Neural progenitor cell (in vitro differentiated cells): ENCODE results near the gene DCC. TPM values are rescaled to one million over a fixed set of nuclear protein-coding genes. Genes with fewer than 3 reads are reported as not detected.

ENCODE experiments used
- DNase-seq: peaks from one replicate; pipeline ENCODE4 v3.0.0-alpha.2; 2016; ENCODE audit warnings: low spot score
- H2AFZ ChIP-seq: fragments of 200-600 bp; sonication (generic); replicated peaks from 2 replicates; pipeline ENCODE4 v1.6.1; 2016; ENCODE audit warnings: antibody characterized with exemption
- H3F3A ChIP-seq: fragments of 200-600 bp; sonication (generic); 2 replicates; pipeline ENCODE4 v1.6.1; 2016; ENCODE audit warnings: antibody characterized with exemption, low read depth
- H3K27ac ChIP-seq: fragments of 200-600 bp; sonication (generic); 2 replicates; pipeline ENCODE4 v1.5.1; 2016; ENCODE audit warnings: mild to moderate bottlenecking
- H3K27me3 ChIP-seq: fragments of 200-600 bp; sonication (generic); 2 replicates; pipeline ENCODE4 v1.6.1; 2016; ENCODE audit warnings: mild to moderate bottlenecking, moderate library complexity
- H3K36me3 ChIP-seq: fragments of 200-600 bp; sonication (generic); 2 replicates; pipeline ENCODE4 v1.5.1; 2016
- H3K4me1 ChIP-seq: fragments of 200-600 bp; sonication (generic); 2 replicates; pipeline ENCODE4 v1.6.1; 2016; ENCODE audit warnings: mixed run types
- H3K4me2 ChIP-seq: fragments of 200-600 bp; sonication (generic); 2 replicates; pipeline ENCODE4 v1.6.1; 2016
- H3K4me3 ChIP-seq: fragments of 200-600 bp; sonication (generic); 2 replicates; pipeline ENCODE4 v1.5.1; 2016
- H3K79me2 ChIP-seq: fragments of 200-600 bp; sonication (generic); 2 replicates; pipeline ENCODE4 v1.6.1; 2016; ENCODE audit warnings: low read depth
- H3K9ac ChIP-seq: fragments of 200-600 bp; sonication (generic); 2 replicates; pipeline ENCODE4 v1.6.1; 2016
- H3K9me3 ChIP-seq: fragments of 200-600 bp; sonication (generic); 2 replicates; pipeline ENCODE4 v1.5.1; 2016; ENCODE audit warnings: low read depth
- H4K20me1 ChIP-seq: fragments of 200-600 bp; sonication (generic); 2 replicates; pipeline ENCODE4 v1.6.1; 2016; ENCODE audit warnings: low read depth
- H3K27ac Mint-ChIP-seq: 3 replicates; pipeline ENCODE4 v1.8.0; 2021; ENCODE audit warnings: mixed read lengths
- H3K27me3 Mint-ChIP-seq: 2 replicates; pipeline ENCODE4 v1.8.0; 2022; ENCODE audit warnings: low read depth, mild to moderate bottlenecking, inconsistent platforms, moderate library complexity, mixed read lengths; ENCODE audit not compliant: insufficient read depth
- H3K36me3 Mint-ChIP-seq: 3 replicates; pipeline ENCODE4 v1.8.0; 2021; ENCODE audit warnings: mixed read lengths
- H3K4me1 Mint-ChIP-seq: 3 replicates; pipeline ENCODE4 v1.8.0; 2021; ENCODE audit warnings: mixed read lengths
- H3K4me3 Mint-ChIP-seq: 3 replicates; pipeline ENCODE4 v1.8.0; 2021; ENCODE audit warnings: mild to moderate bottlenecking, moderate library complexity, mixed read lengths
- H3K9me3 Mint-ChIP-seq: 3 replicates; pipeline ENCODE4 v1.8.0; 2020; ENCODE audit warnings: mixed read lengths
- CTCF ChIP-seq: fragments of 200-600 bp; sonication (generic); IDR thresholded peaks from 2 replicates; pipeline ENCODE4 v1.5.1; 2017; ENCODE audit warnings: antibody characterized with exemption, mild to moderate bottlenecking
- EZH2 ChIP-seq: fragments of 200-600 bp; sonication (generic); IDR thresholded peaks from 2 replicates; pipeline ENCODE4 v1.6.1; 2017; ENCODE audit warnings: antibody characterized with exemption, mild to moderate bottlenecking, moderate library complexity
- EZH2phosphoT487 ChIP-seq: fragments of 200-600 bp; sonication (generic); IDR thresholded peaks from 2 replicates; pipeline ENCODE4 v1.6.1; 2017; ENCODE audit warnings: antibody characterized with exemption
- total RNA-seq: library from RNA; depleted of rRNA; stranded (reverse); fragments of >200 nt; gene quantifications from 2 replicates; pipeline ENCODE4 v1.2.3, GENCODE V29; 2015; ENCODE audit warnings: low replicate concordance

Gene DCC
- total RNA-seq, 1 donor from 2014 or later = 0.41 TPM

- Histone ChIP-seq H3K4me1 (no peaks in the 10 kb centered on the region), H3K79me2 (no peaks in the 10 kb centered on the region), H3K27ac (no peak overlapping the region), H2AFZ (peak overlapping the region; percentile 68), H3K9ac (no peak overlapping the region), H3K4me3 (no peak overlapping the region), H3K9me3 (no peaks in the 10 kb centered on the region), H3K36me3 (no peaks in the 10 kb centered on the region), H4K20me1 (no peaks in the 10 kb centered on the region), H3K27me3 (no peaks in the 10 kb centered on the region), H3F3A (no peaks in the 10 kb centered on the region), H3K4me2 (no peak overlapping the region)
- no peak for TF ChIP-seq EZH2phosphoT487
- no peak for TF ChIP-seq CTCF
- no peak for TF ChIP-seq EZH2
- peaks cover 2% of the 10 kb centered on the region for H3K27me3 Mint-ChIP-seq
- H3K4me3 Mint-ChIP-seq = no peak overlapping the region
- H3K4me1 Mint-ChIP-seq = no peaks in the 10 kb centered on the region
- peak overlapping the region; percentile 71 for H3K27ac Mint-ChIP-seq
- no peak for DNase-seq
- H3K9me3 Mint-ChIP-seq = no peaks in the 10 kb centered on the region
- H3K36me3 Mint-ChIP-seq = no peaks in the 10 kb centered on the region
Measured at GRCh38 chr18:53056064-53056463, 716.1 kb downstream of the DCC start.

GRCh38 chr18:53070788-53071187, 730.8 kb downstream of the DCC start:
- no peak overlapping the region for H2AFZ ChIP-seq
- no peaks in the 10 kb centered on the region for H4K20me1 ChIP-seq
- Mint-ChIP-seq H3K4me1 (peaks cover 21% of the 10 kb centered on the region), H3K4me3 (no peak overlapping the region), H3K27ac (peak overlapping the region; percentile 43), H3K27me3 (no peaks in the 10 kb centered on the region), H3K9me3 (no peaks in the 10 kb centered on the region), H3K36me3 (peaks cover 2% of the 10 kb centered on the region)
- no peak overlapping the region for H3K4me2 ChIP-seq
- TF ChIP-seq EZH2phosphoT487 (no peak), CTCF (no peak), EZH2 (no peak)
- H3K36me3 ChIP-seq = no peaks in the 10 kb centered on the region
- no peaks in the 10 kb centered on the region for H3K4me1 ChIP-seq
- H3K27me3 ChIP-seq = no peaks in the 10 kb centered on the region
- no peak overlapping the region for H3K27ac ChIP-seq
- no peaks in the 10 kb centered on the region for H3F3A ChIP-seq
- no peaks in the 10 kb centered on the region for H3K79me2 ChIP-seq
- no peak overlapping the region for H3K9ac ChIP-seq
- H3K4me3 ChIP-seq = no peak overlapping the region
- no peak for DNase-seq
- H3K9me3 ChIP-seq = no peaks in the 10 kb centered on the region

- Histone ChIP-seq H3K27me3 (no peaks in the 10 kb centered on the region), H3K4me1 (no peaks in the 10 kb centered on the region), H3K79me2 (no peaks in the 10 kb centered on the region), H3K9me3 (no peaks in the 10 kb centered on the region), H3K27ac (no peak overlapping the region), H3K9ac (no peak overlapping the region), H3K4me2 (no peak overlapping the region), H3K4me3 (no peak overlapping the region), H4K20me1 (no peaks in the 10 kb centered on the region), H2AFZ (no peak overlapping the region), H3K36me3 (no peaks in the 10 kb centered on the region), H3F3A (no peaks in the 10 kb centered on the region)
- TF ChIP-seq CTCF (no peak), EZH2phosphoT487 (no peak), EZH2 (no peak)
- DNase-seq = no peak
- H3K4me3 Mint-ChIP-seq = no peak overlapping the region
- peaks cover 8% of the 10 kb centered on the region for H3K4me1 Mint-ChIP-seq
- H3K27ac Mint-ChIP-seq = no peak overlapping the region
- no peaks in the 10 kb centered on the region for H3K9me3 Mint-ChIP-seq
- H3K27me3 Mint-ChIP-seq = peaks cover 2% of the 10 kb centered on the region
- H3K36me3 Mint-ChIP-seq = no peaks in the 10 kb centered on the region
Measured at GRCh38 chr18:53080687-53081086, 740.7 kb downstream of the DCC start.

GRCh38 chr18:53093636-53094035, 753.6 kb downstream of the DCC start:
- no peak overlapping the region for H3K4me3 ChIP-seq
- H3K36me3 ChIP-seq = no peaks in the 10 kb centered on the region
- H3K27me3 ChIP-seq = no peaks in the 10 kb centered on the region
- Mint-ChIP-seq H3K27me3 (no peaks in the 10 kb centered on the region), H3K9me3 (peaks cover 3% of the 10 kb centered on the region), H3K36me3 (no peaks in the 10 kb centered on the region), H3K27ac (peak overlapping the region; percentile 75), H3K4me3 (no peak overlapping the region), H3K4me1 (peaks cover 14% of the 10 kb centered on the region)
- H3K9me3 ChIP-seq = no peaks in the 10 kb centered on the region
- no peak overlapping the region for H3K27ac ChIP-seq
- no peaks in the 10 kb centered on the region for H4K20me1 ChIP-seq
- no peaks in the 10 kb centered on the region for H3F3A ChIP-seq
- DNase-seq = no peak
- no peak overlapping the region for H2AFZ ChIP-seq
- no peak for TF ChIP-seq EZH2
- no peak for TF ChIP-seq CTCF
- TF ChIP-seq EZH2phosphoT487 = no peak
- no peaks in the 10 kb centered on the region for H3K4me1 ChIP-seq
- no peaks in the 10 kb centered on the region for H3K79me2 ChIP-seq
- H3K9ac ChIP-seq = no peak overlapping the region
- H3K4me2 ChIP-seq = no peak overlapping the region
